GM10266 (cell line): Measurements from ENCODE around the gene C17orf107.

Source experiments
- DNase-seq: peaks from one replicate; pipeline ENCODE4 v3.0.0; 2012; ENCODE audit errors: extremely low spot score
- CTCF ChIP-seq: IDR thresholded peaks from 2 replicates; pipeline ENCODE4 v1.5.1; 2012; ENCODE audit warnings: mild to moderate bottlenecking, low read depth; ENCODE audit not compliant: control insufficient read depth, insufficient read depth; ENCODE audit errors: missing control alignments

Gene C17orf107

DNA sequence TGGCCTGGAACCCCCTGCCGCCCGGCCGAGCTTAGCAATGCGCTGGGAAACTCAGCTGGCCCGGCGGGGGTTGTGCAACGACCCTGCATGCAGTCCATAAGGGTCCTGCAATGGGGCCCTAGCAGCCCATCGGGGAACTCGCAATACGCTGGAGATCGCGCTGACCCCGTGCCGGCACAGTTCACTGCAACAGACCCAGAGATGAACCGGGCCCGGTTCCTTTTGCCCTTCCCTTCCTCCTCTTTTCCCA, 40.1 kb downstream of the C17orf107 start:
- DNase-seq = no peak
- TF ChIP-seq CTCF = no peak

DNA sequence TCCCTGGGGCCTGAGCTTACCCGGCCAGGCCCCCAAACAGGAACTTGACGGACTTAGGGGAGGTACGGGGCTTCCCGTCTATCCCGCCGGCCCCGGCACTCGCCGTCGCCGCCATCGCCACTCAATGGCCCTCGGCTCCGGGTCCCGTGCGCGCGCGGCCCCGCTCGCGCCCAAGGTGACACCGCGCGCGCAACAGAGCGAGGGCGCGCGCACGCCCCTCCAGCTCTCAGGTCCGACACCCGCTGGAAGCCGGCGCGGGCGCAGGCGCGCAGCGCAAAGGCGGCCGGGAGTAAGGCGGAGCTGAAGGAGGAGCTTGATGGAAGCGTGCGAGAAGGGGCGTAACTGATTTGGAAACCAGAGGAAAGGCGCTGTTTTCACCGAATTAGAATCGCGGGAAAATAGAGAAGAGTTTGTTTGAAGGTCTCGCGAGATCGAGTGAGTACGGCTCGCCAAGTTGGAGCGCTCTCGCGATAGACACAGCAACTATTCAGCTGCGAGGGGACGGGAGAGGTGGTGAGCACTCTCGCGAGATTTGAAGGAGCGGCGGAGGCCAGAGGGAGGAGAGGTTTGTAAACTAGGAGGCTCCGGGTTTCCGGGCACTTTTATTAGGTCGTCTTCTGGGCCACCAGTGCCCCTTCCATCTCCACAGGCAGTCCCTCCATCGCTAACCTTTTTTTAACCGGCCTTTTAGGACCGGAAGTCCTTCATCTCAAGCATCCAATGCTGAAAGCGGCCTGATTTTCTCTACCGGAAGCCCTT, 40.6 kb downstream of the C17orf107 start, which contains the start of the genes RNF167 and SLC25A11:
RNF167 (plus strand) TSS at position 473 of the 759 bp plus-strand sequence. CDS start 642 bp downstream, outside the sequence.
SLC25A11 (minus strand) TSS at position 251 of the 759 bp plus-strand sequence; CDS start at position 115, 136 bp downstream.
- no peak for TF ChIP-seq CTCF
- DNase-seq = peak; percentile 98

DNA sequence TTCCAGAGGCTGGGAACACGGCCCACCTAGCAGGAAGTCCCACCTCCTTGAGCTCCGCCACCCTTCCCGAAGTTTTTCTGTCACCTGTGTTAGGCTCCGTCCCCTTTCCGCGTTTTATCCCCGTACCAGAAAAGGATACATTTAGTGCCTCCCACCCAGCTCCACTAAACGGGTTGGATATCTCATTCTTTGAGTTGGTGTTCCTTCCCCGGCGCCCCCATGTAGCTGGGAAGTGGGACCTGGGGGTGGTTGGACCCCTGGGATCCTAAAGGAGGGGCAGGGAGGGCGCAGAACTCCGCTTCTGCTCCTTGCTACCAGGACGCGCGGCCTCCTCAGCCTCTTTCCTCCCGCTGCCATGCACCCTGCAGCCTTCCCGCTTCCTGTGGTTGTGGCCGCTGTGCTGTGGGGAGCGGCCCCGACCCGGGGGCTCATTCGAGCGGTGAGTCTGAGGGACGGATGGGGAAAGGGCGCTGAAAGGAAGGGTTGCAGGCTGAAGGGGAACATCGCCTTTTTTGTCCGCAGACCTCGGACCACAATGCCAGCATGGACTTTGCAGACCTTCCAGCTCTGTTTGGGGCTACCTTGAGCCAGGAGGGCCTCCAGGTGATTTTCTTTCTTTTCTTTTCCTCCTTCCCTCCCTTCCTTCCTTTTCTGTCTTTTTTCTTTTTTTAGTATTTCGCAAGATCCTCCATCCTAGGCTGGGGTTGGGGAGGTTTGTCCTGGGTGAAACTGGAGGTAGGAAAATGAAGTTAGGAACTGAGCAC, 41.4 kb downstream of the C17orf107 start:
- no peak for TF ChIP-seq CTCF
- no peak for DNase-seq

DNA sequence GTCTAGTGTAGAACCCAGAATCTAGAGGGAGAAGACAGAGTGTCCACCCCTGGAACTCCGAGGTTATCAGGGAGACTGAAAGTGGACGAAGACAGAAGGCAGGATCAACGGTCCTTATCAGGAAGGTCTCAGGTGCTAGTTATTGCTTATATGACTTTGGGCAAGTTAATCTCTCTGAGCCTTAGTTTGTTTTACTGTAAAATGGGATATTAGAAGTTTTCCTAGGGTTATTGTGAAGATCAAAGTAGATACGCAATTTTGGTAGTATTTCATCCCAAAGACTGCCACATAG, 41.9 kb downstream of the C17orf107 start:
- DNase-seq = no peak
- no peak for TF ChIP-seq CTCF

DNA sequence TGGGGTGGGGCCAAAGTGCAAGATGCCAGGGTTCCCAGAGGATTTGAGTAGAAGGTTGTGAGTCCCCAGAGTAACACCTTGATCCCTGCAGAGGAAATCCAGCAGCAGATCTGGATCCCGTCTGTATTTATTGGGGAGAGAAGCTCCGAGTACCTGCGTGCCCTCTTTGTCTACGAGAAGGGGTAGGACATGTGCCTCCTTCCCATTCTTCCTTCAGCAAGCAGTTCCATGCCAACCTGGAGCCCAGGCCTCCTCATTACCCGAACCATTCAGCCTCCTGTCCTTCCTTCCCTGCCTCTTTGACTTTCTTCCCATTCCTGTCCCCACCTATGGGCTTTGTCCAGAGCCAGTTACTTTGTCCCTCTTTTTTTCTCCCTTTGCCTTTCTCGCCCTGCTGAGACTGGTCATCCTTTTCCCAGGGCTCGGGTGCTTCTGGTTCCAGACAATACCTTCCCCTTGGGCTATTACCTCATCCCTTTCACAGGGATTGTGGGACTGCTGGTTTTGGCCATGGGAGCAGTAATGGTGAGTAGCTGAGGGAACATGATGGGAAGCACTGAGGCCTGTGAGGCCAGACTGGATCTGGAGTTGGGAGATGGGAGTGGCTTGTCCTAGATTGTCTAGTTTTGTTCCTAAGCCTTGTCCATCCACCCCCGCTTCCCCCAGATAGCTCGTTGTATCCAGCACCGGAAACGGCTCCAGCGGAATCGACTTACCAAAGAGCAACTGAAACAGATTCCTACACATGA, 43.6 kb downstream of the C17orf107 start:
- no peak for DNase-seq
- TF ChIP-seq CTCF = no peak

DNA sequence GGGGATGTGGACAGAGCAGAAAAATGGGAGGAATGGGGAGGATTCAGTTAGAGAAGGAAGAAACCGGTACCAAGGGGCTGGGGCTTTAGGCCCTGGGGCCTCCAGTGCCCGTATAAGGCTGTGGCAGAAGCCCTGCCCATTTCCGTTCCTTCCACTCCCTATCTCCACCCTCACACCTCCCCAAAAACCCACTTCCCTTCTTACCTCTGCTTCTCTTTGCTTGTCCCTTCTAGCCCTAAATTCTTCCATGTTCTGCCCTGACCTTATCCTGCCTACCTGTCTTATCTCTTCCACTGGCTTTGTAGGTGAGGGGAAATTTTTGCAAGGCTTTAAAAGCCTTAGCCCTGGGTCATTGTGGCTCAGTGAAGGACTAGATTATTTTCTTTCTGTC, 44.8 kb downstream of the C17orf107 start:
- TF ChIP-seq CTCF = no peak
- no peak for DNase-seq
